HG02588 (cell line): ENCODE measurements around the gene ZNF324B.
"Not testable (repeated sequence)": the region's sequence is repeated elsewhere in the genome, so short reads cannot be mapped to it uniquely, and the experiment has no call there.

Source experiments
- ATAC-seq: cut with Tn5 transposase; IDR thresholded peaks from one replicate; pipeline ENCODE4 v1.9.1; 2021; ENCODE audit warnings: mild to moderate bottlenecking, moderate library complexity; ENCODE audit not compliant: unreplicated experiment

The ZNF324B gene

GRCh38 chr19:58451358-58452101, at the start of gene ZNF324B:
Gene ZNF324B (plus strand): TSS chr19:58451622. CDS start chr19:58453702, 2,080 bp downstream.
- peak; percentile 96 for ATAC-seq

- ATAC-seq, result no peak
Measured at GRCh38 chr19:58401840-58402421, 49.5 kb upstream of the ZNF324B start.

GRCh38 chr19:58403920-58404478, 47.4 kb upstream of the ZNF324B start:
- not testable (repeated sequence) for ATAC-seq

- ATAC-seq, result no peak
Measured at GRCh38 chr19:58406818-58407657, 44.4 kb upstream of the ZNF324B start.

- ATAC-seq, result no peak
Measured at GRCh38 chr19:58407658-58408151, 43.7 kb upstream of the ZNF324B start.

GRCh38 chr19:58408152-58409009, 43.0 kb upstream of the ZNF324B start, which contains the start of gene ZNF584:
Gene ZNF584 (plus strand): TSS chr19:58408649. CDS start chr19:58409148, 499 bp downstream.
- peak; percentile 89 for ATAC-seq

- ATAC-seq, result no peak
Measured at GRCh38 chr19:58409010-58409790, 42.2 kb upstream of the ZNF324B start.

- no peak for ATAC-seq
Measured at GRCh38 chr19:58416604-58417003, 34.8 kb upstream of the ZNF324B start.

- no peak for ATAC-seq
Measured at GRCh38 chr19:58417071-58417470, 34.4 kb upstream of the ZNF324B start.

- ATAC-seq, result no peak
Measured at GRCh38 chr19:58428617-58429016, 22.8 kb upstream of the ZNF324B start.

- ATAC-seq, result no peak
Measured at GRCh38 chr19:58429745-58430144, 21.7 kb upstream of the ZNF324B start.

- no peak for ATAC-seq
Measured at GRCh38 chr19:58434217-58434616, 17.2 kb upstream of the ZNF324B start.

- peak; percentile 95 for ATAC-seq
Measured at GRCh38 chr19:58439576-58440554, 11.6 kb upstream of the ZNF324B start, which contains the start of gene ZNF132. Gene ZNF132 (minus strand): TSS chr19:58440153. CDS start chr19:58439821, 332 bp downstream.

GRCh38 chr19:58440556-58440955, 10.9 kb upstream of the ZNF324B start:
- ATAC-seq, result no peak

- not testable (repeated sequence) for ATAC-seq
Measured at GRCh38 chr19:58442986-58443385, 8.4 kb upstream of the ZNF324B start.

GRCh38 chr19:58448860-58449259, 2.6 kb upstream of the ZNF324B start:
- not testable (repeated sequence) for ATAC-seq

- not testable (repeated sequence) for ATAC-seq
Measured at GRCh38 chr19:58449980-58450379, 1.4 kb upstream of the ZNF324B start.

- no peak for ATAC-seq
Measured at GRCh38 chr19:58450856-58451357, 515 bp upstream of the ZNF324B start.
